Mammary epithelial cell (primary cell): ENCODE measurements around the gene HHATL.

Experiments used
- EZH2 ChIP-seq: IDR thresholded peaks from 2 replicates; pipeline ENCODE4 v1.6.1; 2012; ENCODE audit warnings: low read length, inconsistent platforms, borderline replicate concordance
- TF ChIP-seq, protein P1 (sequence below), 2 donors: IDR thresholded peaks in 1 of 2; conservative IDR thresholded peaks in 1 of 2; 2 replicates each; pipeline ENCODE4 v1.5.1; 2011 to 2012; ENCODE audit warnings: inconsistent platforms in 2 of 2, low read length in 2 of 2, mild to moderate bottlenecking in 2 of 2, control low read depth in 1 of 2, low read depth in 1 of 2; ENCODE audit not compliant: insufficient read depth in 1 of 2; ENCODE audit errors: extremely low read depth in 1 of 2

DNA sequence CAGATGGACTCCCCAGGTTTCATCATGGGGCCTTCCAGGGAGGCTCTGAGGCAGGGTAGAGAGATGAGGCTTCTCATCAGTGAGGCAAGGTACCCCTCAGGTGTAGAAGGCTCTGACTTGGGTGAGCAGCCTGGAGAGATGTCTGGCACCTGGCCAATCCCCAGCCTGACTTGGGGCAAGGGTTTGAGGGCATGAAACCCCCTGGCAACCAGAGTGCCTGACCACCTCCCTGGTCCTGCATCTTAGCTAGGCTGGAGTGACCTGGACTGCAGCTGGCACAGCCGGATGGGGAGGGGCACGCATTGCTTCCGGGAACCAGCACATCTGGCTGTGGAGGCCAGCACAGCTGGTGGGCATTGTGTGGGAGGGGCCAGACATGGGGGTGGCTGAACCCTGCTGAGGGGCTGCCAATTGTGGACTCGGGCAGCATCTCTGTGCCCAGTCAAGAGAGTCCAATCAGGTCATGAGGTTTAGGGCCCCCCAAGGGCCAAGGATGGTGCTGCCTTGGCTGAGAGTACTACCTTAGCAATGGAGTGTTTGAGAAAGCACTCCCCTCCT, 47.2 kb downstream of the HHATL start:
- TF ChIP-seq, protein P1, sequence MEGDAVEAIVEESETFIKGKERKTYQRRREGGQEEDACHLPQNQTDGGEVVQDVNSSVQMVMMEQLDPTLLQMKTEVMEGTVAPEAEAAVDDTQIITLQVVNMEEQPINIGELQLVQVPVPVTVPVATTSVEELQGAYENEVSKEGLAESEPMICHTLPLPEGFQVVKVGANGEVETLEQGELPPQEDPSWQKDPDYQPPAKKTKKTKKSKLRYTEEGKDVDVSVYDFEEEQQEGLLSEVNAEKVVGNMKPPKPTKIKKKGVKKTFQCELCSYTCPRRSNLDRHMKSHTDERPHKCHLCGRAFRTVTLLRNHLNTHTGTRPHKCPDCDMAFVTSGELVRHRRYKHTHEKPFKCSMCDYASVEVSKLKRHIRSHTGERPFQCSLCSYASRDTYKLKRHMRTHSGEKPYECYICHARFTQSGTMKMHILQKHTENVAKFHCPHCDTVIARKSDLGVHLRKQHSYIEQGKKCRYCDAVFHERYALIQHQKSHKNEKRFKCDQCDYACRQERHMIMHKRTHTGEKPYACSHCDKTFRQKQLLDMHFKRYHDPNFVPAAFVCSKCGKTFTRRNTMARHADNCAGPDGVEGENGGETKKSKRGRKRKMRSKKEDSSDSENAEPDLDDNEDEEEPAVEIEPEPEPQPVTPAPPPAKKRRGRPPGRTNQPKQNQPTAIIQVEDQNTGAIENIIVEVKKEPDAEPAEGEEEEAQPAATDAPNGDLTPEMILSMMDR (conservative IDR thresholded peaks at IDR 0.05 in 1 of 2, IDR thresholded peaks at IDR 0.05 in 1 of 2; ENCODE audit: extremely low read depth in 1 of 2, insufficient read depth in 1 of 2, low read depth in 1 of 2, low read length in 2 of 2) = no peak
- TF ChIP-seq EZH2 = no peak
